Fibroblast of lung (primary cell): Measurements from ENCODE around the gene NAA30. TPM values are rescaled to one million over a fixed set of nuclear protein-coding genes. Genes with fewer than 3 reads are reported as not detected.

Experiments
- DNase-seq, 2 donors: peaks; one replicate each; pipeline versions ENCODE4 v3.0.0 to v3.0.0-alpha.2; 2010; ENCODE audit warnings: low read depth in 2 of 2
- H2AFZ ChIP-seq: 2 replicates; pipeline ENCODE4 v1.5.1; 2012; ENCODE audit warnings: low read length, control low read depth, inconsistent platforms
- H3K27ac ChIP-seq: 2 replicates; pipeline ENCODE4 v1.5.1; 2011; ENCODE audit warnings: low read length, control low read depth; ENCODE audit not compliant: insufficient read depth
- H3K27me3 ChIP-seq: 2 replicates; pipeline ENCODE4 v1.5.1; 2011; ENCODE audit warnings: mild to moderate bottlenecking, low read length; ENCODE audit not compliant: control insufficient read depth, insufficient read depth
- H3K36me3 ChIP-seq: 2 replicates; pipeline ENCODE4 v1.5.1; 2011; ENCODE audit warnings: low read length; ENCODE audit not compliant: control insufficient read depth, insufficient read depth
- H3K4me1 ChIP-seq: 2 replicates; pipeline ENCODE4 v1.5.1; 2011; ENCODE audit warnings: low read length; ENCODE audit not compliant: control insufficient read depth, insufficient read depth; ENCODE audit errors: extremely low read depth
- H3K4me2 ChIP-seq: 2 replicates; pipeline ENCODE4 v1.5.1; 2011; ENCODE audit warnings: low read length, control low read depth; ENCODE audit not compliant: insufficient read depth; ENCODE audit errors: extremely low read depth
- H3K4me3 ChIP-seq, 4 experiments: fragments of 200-600 bp in 1 of 4; sonication (generic) in 1 of 4; replicated peaks in 1 of 4; 2 replicates each; pipeline ENCODE4 v1.5.1; 2011 to 2016; ENCODE audit warnings: low read length in 4 of 4, low read depth in 3 of 4, mild to moderate bottlenecking in 3 of 4, control low read depth in 2 of 4, inconsistent platforms in 1 of 4, mixed read lengths in 1 of 4; ENCODE audit not compliant: insufficient read depth in 1 of 4; ENCODE audit errors: control extremely low read depth in 1 of 4
- H3K79me2 ChIP-seq: 2 replicates; pipeline ENCODE4 v1.5.1; 2012; ENCODE audit warnings: mild to moderate bottlenecking, low read length, inconsistent platforms; ENCODE audit not compliant: control insufficient read depth, insufficient read depth
- H3K9ac ChIP-seq: 2 replicates; pipeline ENCODE4 v1.5.1; 2011; ENCODE audit warnings: mild to moderate bottlenecking, low read length, control low read depth; ENCODE audit not compliant: insufficient read depth
- H3K9me3 ChIP-seq: 2 replicates; pipeline ENCODE4 v1.5.1; 2012; ENCODE audit warnings: low read depth, low read length; ENCODE audit not compliant: control insufficient read depth, insufficient read depth
- H4K20me1 ChIP-seq: 2 replicates; pipeline ENCODE4 v1.5.1; 2011; ENCODE audit warnings: low read length; ENCODE audit not compliant: control insufficient read depth, insufficient read depth; ENCODE audit errors: extremely low read depth
- EZH2 ChIP-seq: IDR thresholded peaks from 2 replicates; pipeline ENCODE4 v1.5.1; 2012; ENCODE audit warnings: low read length, control low read depth, mild to moderate bottlenecking; ENCODE audit errors: missing control alignments
- polyA plus RNA-seq, 2 donors: library from polyadenylated mRNA; depleted of rRNA in 1 of 2; stranded (reverse) in 1 of 2; unstranded in 1 of 2; fragments of >200 nt; gene quantifications; 2 replicates each; pipeline ENCODE4 v1.2.1, GENCODE V29; 2011 to 2012; ENCODE audit warnings: missing spikeins in 1 of 2
- total RNA-seq: library from RNA; depleted of rRNA; stranded (reverse); fragments of >200 nt; gene quantifications from 2 replicates; pipeline ENCODE4 v1.2.1, GENCODE V29; 2014
- TF ChIP-seq, protein P1 (sequence below), 2 donors: IDR thresholded peaks in 1 of 2; conservative IDR thresholded peaks in 1 of 2; 1 replicate in 1 of 2; 2 replicates in 1 of 2; pipeline ENCODE4 v1.5.1; 2011 to 2012; ENCODE audit warnings: low read length in 2 of 2, control low read depth in 1 of 2, inconsistent platforms in 1 of 2, low read depth in 1 of 2, mild to moderate bottlenecking in 1 of 2

The NAA30 gene
- total and polyA plus RNA-seq, 2 donors (not counting 1 experiment from before 2014, with no cell fraction given) = 13.8 to 15.2 TPM

DNA sequence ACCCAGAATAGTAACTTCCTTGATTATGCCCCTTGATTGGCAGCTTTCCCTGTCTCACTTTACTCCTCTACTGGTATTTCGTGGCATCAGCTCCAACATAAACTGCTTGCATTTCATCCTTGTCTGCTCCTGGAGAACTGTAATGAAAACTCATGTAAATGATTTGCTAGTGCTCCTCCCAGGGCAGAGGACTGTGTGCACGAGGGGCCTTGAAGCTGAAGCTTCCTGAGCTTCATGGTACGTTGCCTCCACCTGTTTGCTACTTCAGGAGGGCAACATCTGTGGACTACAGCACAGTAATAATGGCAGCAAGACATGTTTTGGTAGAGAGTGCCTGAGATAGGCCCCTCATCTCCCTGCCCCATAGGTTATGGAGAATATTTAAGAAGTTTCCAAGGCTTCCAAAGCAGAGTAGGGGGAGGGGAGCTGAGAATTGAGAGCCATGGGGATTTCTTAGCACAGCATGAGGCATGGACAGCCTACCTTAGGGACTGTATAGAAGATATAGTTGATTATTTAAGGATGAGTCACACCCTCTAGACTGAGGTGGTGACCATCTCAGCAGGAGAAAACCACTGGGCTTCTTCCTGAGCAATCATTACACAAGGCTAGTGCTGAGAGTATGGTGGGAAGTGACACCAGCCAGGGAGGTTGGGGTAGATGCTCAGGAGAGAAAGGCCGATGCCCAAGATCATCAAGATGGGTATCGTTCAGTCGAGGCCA is 73.8 kb downstream of the NAA30 start:
- Histone ChIP-seq H2AFZ (no peak overlapping the region), H3K79me2 (no peaks in the 10 kb centered on the region), H3K36me3 (no peaks in the 10 kb centered on the region), H3K4me1 (no peaks in the 10 kb centered on the region), H3K9me3 (no peaks in the 10 kb centered on the region), H4K20me1 (no peaks in the 10 kb centered on the region), H3K27me3 (no peaks in the 10 kb centered on the region), H3K4me3 (no peak overlapping the region), H3K27ac (no peak overlapping the region), H3K4me2 (no peak overlapping the region), H3K9ac (no peak overlapping the region)
- no peak for DNase-seq
- TF ChIP-seq, protein P1, sequence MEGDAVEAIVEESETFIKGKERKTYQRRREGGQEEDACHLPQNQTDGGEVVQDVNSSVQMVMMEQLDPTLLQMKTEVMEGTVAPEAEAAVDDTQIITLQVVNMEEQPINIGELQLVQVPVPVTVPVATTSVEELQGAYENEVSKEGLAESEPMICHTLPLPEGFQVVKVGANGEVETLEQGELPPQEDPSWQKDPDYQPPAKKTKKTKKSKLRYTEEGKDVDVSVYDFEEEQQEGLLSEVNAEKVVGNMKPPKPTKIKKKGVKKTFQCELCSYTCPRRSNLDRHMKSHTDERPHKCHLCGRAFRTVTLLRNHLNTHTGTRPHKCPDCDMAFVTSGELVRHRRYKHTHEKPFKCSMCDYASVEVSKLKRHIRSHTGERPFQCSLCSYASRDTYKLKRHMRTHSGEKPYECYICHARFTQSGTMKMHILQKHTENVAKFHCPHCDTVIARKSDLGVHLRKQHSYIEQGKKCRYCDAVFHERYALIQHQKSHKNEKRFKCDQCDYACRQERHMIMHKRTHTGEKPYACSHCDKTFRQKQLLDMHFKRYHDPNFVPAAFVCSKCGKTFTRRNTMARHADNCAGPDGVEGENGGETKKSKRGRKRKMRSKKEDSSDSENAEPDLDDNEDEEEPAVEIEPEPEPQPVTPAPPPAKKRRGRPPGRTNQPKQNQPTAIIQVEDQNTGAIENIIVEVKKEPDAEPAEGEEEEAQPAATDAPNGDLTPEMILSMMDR (conservative IDR thresholded peaks at IDR 0.05 in 1 of 2, IDR thresholded peaks at IDR 0.05 in 1 of 2; ENCODE audit: low read depth in 1 of 2, low read length in 2 of 2) = no peak
- TF ChIP-seq EZH2 = no peak

Other genes starting within 250 kb of the NAA30 start
- 34.4 and 38.0 TPM in 2 replicates for gene EXOC5, start 121.7 kb upstream of the NAA30 start, total RNA-seq
- 60.0 and 84.0 TPM in 2 replicates for gene EXOC5, start 121.7 kb upstream of the NAA30 start, polyA plus RNA-seq
- 13.9 and 15.2 TPM in 2 replicates for gene AP5M1, start 121.6 kb upstream of the NAA30 start, total RNA-seq
- gene AP5M1, start 121.6 kb upstream of the NAA30 start, polyA plus RNA-seq = 28.8 and 40.2 TPM in 2 replicates
- not detected in 2 replicates for gene CCDC198, start 103.3 kb downstream of the NAA30 start, total RNA-seq
- gene CCDC198, start 103.3 kb downstream of the NAA30 start, polyA plus RNA-seq = not detected in 2 replicates